Natural killer cell (primary cell): Measurements from ENCODE around the gene C14orf132. TPM values are rescaled to one million over a fixed set of nuclear protein-coding genes. Genes with fewer than 3 reads are reported as not detected.
A peak's percentile ranks its signal among the peaks of the same experiment; 100 is the strongest.

Source experiments
- ATAC-seq, 3 donors: fragments of 150-1000 bp in 2 of 3; fragments of 200-7000 bp in 1 of 3; cut with Tn5 transposase; 1 replicate in 1 of 3; 2 replicates in 2 of 3; pipeline ENCODE4 v1.10.0; 2021; ENCODE audit warnings: mild to moderate bottlenecking in 2 of 3, moderate library complexity in 2 of 3
- DNase-seq, 2 donors: peaks; one replicate each; pipeline versions ENCODE4 v3.0.0 to v3.0.0-alpha.2; 2013 to 2021; ENCODE audit warnings: mixed read lengths in 1 of 2
- H3K27ac ChIP-seq: one replicate; pipeline ENCODE4 v1.5.1; 2013; ENCODE audit warnings: mild to moderate bottlenecking, low read length
- H3K27me3 ChIP-seq: one replicate; pipeline ENCODE4 v1.6.1; 2013; ENCODE audit warnings: low read length; ENCODE audit not compliant: control insufficient read depth, insufficient read depth
- H3K36me3 ChIP-seq: one replicate; pipeline ENCODE4 v1.6.1; 2013; ENCODE audit warnings: low read length; ENCODE audit not compliant: control insufficient read depth, insufficient read depth
- H3K4me1 ChIP-seq: one replicate; pipeline ENCODE4 v1.6.1; 2013; ENCODE audit warnings: low read length; ENCODE audit not compliant: control insufficient read depth, insufficient read depth
- H3K4me3 ChIP-seq: one replicate; pipeline ENCODE4 v1.5.1; 2013; ENCODE audit warnings: low read length
- H3K9me3 ChIP-seq: one replicate; pipeline ENCODE4 v1.6.1; 2013; ENCODE audit warnings: low read length; ENCODE audit not compliant: control insufficient read depth, insufficient read depth
- H3K27ac Mint-ChIP-seq, 2 donors: one replicate each; pipeline ENCODE4 v1.8.0; 2022; ENCODE audit warnings: mild to moderate bottlenecking in 2 of 2, mixed read lengths in 2 of 2, moderate library complexity in 1 of 2
- H3K27me3 Mint-ChIP-seq, 2 donors: one replicate each; pipeline ENCODE4 v1.8.0; 2022; ENCODE audit warnings: low read depth in 2 of 2, mixed read lengths in 2 of 2
- H3K36me3 Mint-ChIP-seq: one replicate; pipeline ENCODE4 v1.8.0; 2022; ENCODE audit warnings: mixed read lengths
- H3K4me1 Mint-ChIP-seq, 2 donors: one replicate each; pipeline ENCODE4 v1.8.0; 2022; ENCODE audit warnings: mixed read lengths in 2 of 2
- H3K4me3 Mint-ChIP-seq: one replicate; pipeline ENCODE4 v1.8.0; 2022; ENCODE audit warnings: mild to moderate bottlenecking, moderate library complexity, mixed read lengths
- H3K9me3 Mint-ChIP-seq, 2 donors: one replicate each; pipeline ENCODE4 v1.8.0; 2022; ENCODE audit warnings: mixed read lengths in 2 of 2
- WGBS: methylation state at CpG from one replicate; pipeline ENCODE4 v1.1.7; 2013; ENCODE audit warnings: missing lambda C conversion rate; ENCODE audit not compliant: insufficient coverage; 5-methylcytosine and 5-hydroxymethylcytosine counted together
- intact Hi-C: fragments of 100-400 bp; cut with micrococcal nuclease; formaldehyde crosslinking; loops from one replicate; pipeline ENCODE4 v1.14.2; 2022
- total RNA-seq, 4 donors: library from RNA; stranded (reverse); fragments of 120-200 nt in 1 of 4; gene quantifications; one replicate each; pipeline versions ENCODE4 v1.2.3 to v1.2.4, GENCODE V29; 2013 to 2022
- TF ChIP-seq, protein P1 (sequence below): fragments of 200-600 bp; IDR thresholded peaks from one replicate; pipeline ENCODE4 v1.8.0; 2022; ENCODE audit warnings: antibody characterized with exemption

C14orf132 gene
- total RNA-seq, 3 donors from 2014 or later (not counting 1 experiment from before 2014, with no cell fraction given), result 0.07 to 0.23 TPM; not detected in 1

DNA sequence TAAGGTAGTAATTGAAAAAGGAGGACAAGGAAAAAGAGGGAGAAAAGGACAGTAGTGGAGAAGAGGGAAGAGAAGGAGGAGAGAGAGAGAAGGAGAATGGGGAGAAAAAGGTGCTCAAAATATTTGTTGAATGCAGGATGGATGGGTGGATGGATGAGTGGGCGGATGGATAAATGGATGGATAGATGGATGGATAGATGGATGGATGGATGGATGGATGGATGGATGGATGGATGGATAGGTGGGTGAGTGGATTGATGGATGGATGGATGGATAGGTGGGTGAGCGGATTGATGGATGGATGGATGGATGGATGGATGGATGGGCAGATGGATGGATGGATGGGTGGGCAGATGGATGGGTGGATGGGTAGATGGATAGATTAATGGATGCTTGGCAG lies 21.3 kb upstream of the C14orf132 start:
- WGBS, result 92% methylated on average over 2 of the region's 2 CpGs
- H3K27me3 ChIP-seq, result no peaks in the 10 kb centered on the region
- no peak for DNase-seq
- H3K27ac Mint-ChIP-seq, result no peak overlapping the region
- no peaks in the 10 kb centered on the region for H3K9me3 ChIP-seq
- no peak overlapping the region for H3K4me3 Mint-ChIP-seq
- H3K4me1 Mint-ChIP-seq, result no peaks in the 10 kb centered on the region
- H3K36me3 Mint-ChIP-seq, result no peaks in the 10 kb centered on the region
- peaks cover 0 to 6% of the 10 kb centered on the region in 2 donors for H3K9me3 Mint-ChIP-seq
- TF ChIP-seq, protein P1, sequence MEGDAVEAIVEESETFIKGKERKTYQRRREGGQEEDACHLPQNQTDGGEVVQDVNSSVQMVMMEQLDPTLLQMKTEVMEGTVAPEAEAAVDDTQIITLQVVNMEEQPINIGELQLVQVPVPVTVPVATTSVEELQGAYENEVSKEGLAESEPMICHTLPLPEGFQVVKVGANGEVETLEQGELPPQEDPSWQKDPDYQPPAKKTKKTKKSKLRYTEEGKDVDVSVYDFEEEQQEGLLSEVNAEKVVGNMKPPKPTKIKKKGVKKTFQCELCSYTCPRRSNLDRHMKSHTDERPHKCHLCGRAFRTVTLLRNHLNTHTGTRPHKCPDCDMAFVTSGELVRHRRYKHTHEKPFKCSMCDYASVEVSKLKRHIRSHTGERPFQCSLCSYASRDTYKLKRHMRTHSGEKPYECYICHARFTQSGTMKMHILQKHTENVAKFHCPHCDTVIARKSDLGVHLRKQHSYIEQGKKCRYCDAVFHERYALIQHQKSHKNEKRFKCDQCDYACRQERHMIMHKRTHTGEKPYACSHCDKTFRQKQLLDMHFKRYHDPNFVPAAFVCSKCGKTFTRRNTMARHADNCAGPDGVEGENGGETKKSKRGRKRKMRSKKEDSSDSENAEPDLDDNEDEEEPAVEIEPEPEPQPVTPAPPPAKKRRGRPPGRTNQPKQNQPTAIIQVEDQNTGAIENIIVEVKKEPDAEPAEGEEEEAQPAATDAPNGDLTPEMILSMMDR, result no peak
- intact Hi-C loops, result no loop called here
- no peaks in the 10 kb centered on the region for H3K4me1 ChIP-seq
- H3K36me3 ChIP-seq, result no peaks in the 10 kb centered on the region
- peaks cover 16 to 35% of the 10 kb centered on the region in 2 donors for H3K27me3 Mint-ChIP-seq
- H3K4me3 ChIP-seq, result no peak overlapping the region
- no peak for ATAC-seq
- no peak overlapping the region for H3K27ac ChIP-seq

DNA sequence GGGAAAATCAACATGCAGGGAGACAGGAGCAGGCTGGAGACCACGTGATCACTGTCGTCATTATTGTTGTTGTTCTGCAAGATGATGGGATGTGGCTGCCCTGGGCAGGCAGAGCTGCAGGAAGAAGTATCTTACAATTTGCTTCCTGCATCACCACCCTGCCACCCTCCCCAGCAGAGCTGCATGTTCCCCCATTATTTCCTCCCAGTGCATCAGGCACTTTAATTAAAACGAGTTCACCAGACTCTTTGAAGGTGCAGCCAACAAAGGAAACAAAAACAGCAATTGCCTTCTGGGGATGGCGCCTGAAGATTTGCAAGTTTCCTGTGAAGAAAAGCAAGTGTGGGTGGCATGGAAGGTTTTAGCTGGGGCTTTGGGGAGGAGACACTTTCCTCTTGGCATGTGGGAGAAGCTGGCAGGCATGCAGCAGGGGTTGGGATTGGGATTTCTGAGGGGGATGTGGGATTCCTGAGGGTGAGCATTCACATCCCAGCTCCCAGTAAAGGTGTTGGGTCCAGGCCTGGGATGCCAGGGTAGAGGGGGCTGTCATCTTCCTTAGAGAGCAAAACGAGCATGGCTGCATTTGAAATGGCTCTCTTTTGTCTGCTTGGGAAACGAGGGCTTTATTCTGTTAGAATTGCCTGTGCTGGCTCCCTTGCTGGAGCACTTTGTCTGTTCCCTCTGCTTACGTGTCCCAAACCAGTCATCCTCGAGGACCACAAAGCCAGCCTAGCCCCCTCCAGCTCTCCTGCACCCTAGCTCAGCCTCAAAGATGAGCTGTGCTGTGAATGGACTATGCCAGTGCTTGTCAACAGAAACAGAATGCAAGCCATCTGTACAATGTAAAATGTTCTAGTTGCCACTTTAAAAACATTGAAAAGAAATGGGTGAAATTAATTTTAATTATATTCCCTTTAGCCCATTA lies 11.5 kb upstream of the C14orf132 start:
- DNase-seq (peak in 1 of 2 donors; percentile 27), ATAC-seq (no peak)
- H3K4me3 Mint-ChIP-seq, result no peak overlapping the region
- Histone ChIP-seq H3K36me3 (no peaks in the 10 kb centered on the region), H3K4me1 (no peaks in the 10 kb centered on the region), H3K27ac (no peak overlapping the region), H3K4me3 (no peak overlapping the region), H3K9me3 (no peaks in the 10 kb centered on the region), H3K27me3 (no peaks in the 10 kb centered on the region)
- H3K9me3 Mint-ChIP-seq, result no peaks in the 10 kb centered on the region
- intact Hi-C loops, result no loop called here
- H3K27ac Mint-ChIP-seq, result no peak overlapping the region
- WGBS, result 39% methylated on average over 8 of the region's 8 CpGs
- no peaks in the 10 kb centered on the region for H3K36me3 Mint-ChIP-seq
- TF ChIP-seq, protein P1, result no peak
- peaks cover 3 to 20% of the 10 kb centered on the region in 2 donors for H3K27me3 Mint-ChIP-seq
- H3K4me1 Mint-ChIP-seq, result no peaks in the 10 kb centered on the region

DNA sequence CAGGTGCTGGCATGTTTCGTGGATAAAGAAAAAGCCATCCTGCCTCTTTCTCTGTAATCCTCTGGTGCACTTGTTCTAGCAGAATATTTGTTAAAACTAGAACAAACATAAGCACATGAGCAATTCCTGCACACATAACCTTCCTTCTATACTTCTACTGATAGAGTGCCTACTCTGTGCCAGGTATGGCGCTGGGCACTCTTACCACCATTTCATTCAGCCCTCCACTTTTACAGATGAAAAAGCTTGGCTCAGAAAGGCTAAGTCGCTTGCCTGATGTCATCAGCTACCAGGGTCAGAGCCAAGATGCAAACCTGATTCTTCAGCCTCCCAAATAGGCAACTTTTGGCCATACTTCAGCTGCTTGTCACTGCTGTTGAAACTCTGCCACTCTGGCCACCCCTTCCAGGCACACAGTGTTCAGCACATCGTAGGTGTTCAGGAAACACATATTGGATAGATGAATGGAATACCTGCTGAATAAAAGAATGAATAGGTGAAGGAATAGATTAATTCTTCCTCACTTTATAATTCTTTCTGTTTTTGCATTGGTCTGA lies 10.0 kb upstream of the C14orf132 start:
- Mint-ChIP-seq H3K9me3 (no peaks in the 10 kb centered on the region), H3K36me3 (no peaks in the 10 kb centered on the region), H3K4me3 (no peak overlapping the region), H3K27me3 (peaks cover 3 to 21% of the 10 kb centered on the region in 2 donors), H3K4me1 (no peaks in the 10 kb centered on the region), H3K27ac (no peak overlapping the region)
- H3K4me3 ChIP-seq, result no peak overlapping the region
- H3K27me3 ChIP-seq, result no peaks in the 10 kb centered on the region
- no peak overlapping the region for H3K27ac ChIP-seq
- TF ChIP-seq, protein P1, result no peak
- no peak for DNase-seq
- ATAC-seq, result no peak
- H3K4me1 ChIP-seq, result no peaks in the 10 kb centered on the region
- no peaks in the 10 kb centered on the region for H3K9me3 ChIP-seq
- intact Hi-C loops, result no loop called here
- 88% methylated on average over 4 of the region's 4 CpGs for WGBS
- no peaks in the 10 kb centered on the region for H3K36me3 ChIP-seq
